ENCODE data around the gene RAB9A. TPM values are rescaled to one million over a fixed set of nuclear protein-coding genes. Genes with fewer than 3 reads are reported as not detected.

The RAB9A gene
- total and polyA plus RNA-seq, 9 of the 15 experiments (the other 6 are each of a cell fraction or from before 2014, with no cell fraction given) = 13.5 to 20.8 (median 17.7) TPM

DNA sequence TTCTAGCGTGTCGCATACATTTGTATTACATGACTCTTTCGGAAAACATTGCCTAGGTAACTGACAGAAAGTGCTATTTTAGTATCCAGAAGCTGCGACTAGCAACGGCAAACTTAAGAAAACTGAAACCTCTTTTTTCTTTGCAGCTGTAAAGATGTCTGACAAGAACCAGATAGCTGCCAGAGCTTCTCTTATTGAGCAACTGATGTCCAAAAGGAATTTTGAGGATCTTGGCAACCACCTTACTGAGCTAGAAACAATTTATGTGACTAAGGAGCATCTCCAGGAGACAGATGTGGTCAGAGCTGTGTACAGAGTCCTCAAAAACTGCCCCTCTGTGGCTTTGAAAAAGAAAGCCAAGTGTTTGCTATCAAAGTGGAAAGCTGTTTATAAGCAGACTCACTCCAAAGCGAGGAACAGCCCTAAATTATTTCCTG, 26.6 kb upstream of the RAB9A start (continued):
- TF ChIP-seq ARID3A (IDR thresholded peaks at IDR 0.05; ENCODE audit: borderline replicate concordance, low read depth, low read length) = no peak
- TF ChIP-seq, protein P1, sequence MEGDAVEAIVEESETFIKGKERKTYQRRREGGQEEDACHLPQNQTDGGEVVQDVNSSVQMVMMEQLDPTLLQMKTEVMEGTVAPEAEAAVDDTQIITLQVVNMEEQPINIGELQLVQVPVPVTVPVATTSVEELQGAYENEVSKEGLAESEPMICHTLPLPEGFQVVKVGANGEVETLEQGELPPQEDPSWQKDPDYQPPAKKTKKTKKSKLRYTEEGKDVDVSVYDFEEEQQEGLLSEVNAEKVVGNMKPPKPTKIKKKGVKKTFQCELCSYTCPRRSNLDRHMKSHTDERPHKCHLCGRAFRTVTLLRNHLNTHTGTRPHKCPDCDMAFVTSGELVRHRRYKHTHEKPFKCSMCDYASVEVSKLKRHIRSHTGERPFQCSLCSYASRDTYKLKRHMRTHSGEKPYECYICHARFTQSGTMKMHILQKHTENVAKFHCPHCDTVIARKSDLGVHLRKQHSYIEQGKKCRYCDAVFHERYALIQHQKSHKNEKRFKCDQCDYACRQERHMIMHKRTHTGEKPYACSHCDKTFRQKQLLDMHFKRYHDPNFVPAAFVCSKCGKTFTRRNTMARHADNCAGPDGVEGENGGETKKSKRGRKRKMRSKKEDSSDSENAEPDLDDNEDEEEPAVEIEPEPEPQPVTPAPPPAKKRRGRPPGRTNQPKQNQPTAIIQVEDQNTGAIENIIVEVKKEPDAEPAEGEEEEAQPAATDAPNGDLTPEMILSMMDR (IDR thresholded peaks at IDR 0.05 in 2 of 3, conservative IDR thresholded peaks at IDR 0.05 in 1 of 3; ENCODE audit: insufficient read depth in 2 of 3, low read depth in 1 of 3, low read length in 3 of 3) = no peak

GRCh38 chrX:13664020-13664419, 24.9 kb upstream of the RAB9A start:
- H3K36me3 ChIP-seq (ENCODE audit: control insufficient read depth, insufficient read depth, low read length) = peaks cover 13% of the 10 kb centered on the region; the same call in 2 of the 3 replicates
- no peaks in the 10 kb centered on the region; a peak in 1 of 5 replicates for H3K4me1 ChIP-seq (replicated peaks in 1 of 2; ENCODE audit: control insufficient read depth in 2 of 2, insufficient read depth in 2 of 2, low read length in 2 of 2)
- in situ Hi-C loops (cut with MboI) (loop anchor here (25.0 kb wide), 1 partner anchor 702 kb away; no protein-coding TSS in a partner anchor), intact Hi-C loops (cut with micrococcal nuclease) (no loop called here)
- WGBS (ENCODE audit: insufficient coverage, low coverage, missing lambda C conversion rate) = 33% methylated on average over 1 of the region's 3 CpGs
- no peak overlapping the region for H3K9ac ChIP-seq (ENCODE audit: insufficient read depth in 1 of 2, low read depth in 2 of 2, low read length in 2 of 2)
- POLR2A ChIA-PET = no interaction called here
- no peaks in the 10 kb centered on the region for H3K9me3 ChIP-seq (replicated peaks; ENCODE audit: control insufficient read depth, insufficient read depth, low read depth, low read length)
- no peaks in the 10 kb centered on the region for H3K27me3 ChIP-seq (ENCODE audit: control insufficient read depth in 2 of 2, insufficient read depth in 2 of 2, low read length in 2 of 2)
- BruUV-seq (replicated peaks) = no TSS peak
- FAIRE-seq (no peak), DNase-seq (ENCODE audit: extremely low read depth in 1 of 4, low spot score in 3 of 4) (no peak), ATAC-seq (no peak)
- no peaks in the 10 kb centered on the region for H3K79me2 ChIP-seq (ENCODE audit: control insufficient read depth, insufficient read depth, low read length)
- no peaks in the 10 kb centered on the region for H3K9me1 ChIP-seq (ENCODE audit: control insufficient read depth, insufficient read depth, low read length)
- H3K4me3 ChIP-seq = no peak overlapping the region
- H3K27ac ChIP-seq (ENCODE audit: extremely low read depth, low read depth, low read length) = no peak overlapping the region
- no peaks in the 10 kb centered on the region for H4K20me1 ChIP-seq (replicated peaks; ENCODE audit: control insufficient read depth, insufficient read depth, low read length)
- H3K4me2 ChIP-seq (ENCODE audit: insufficient read depth, low read length) = no peak overlapping the region
- CTCF ChIA-PET (ENCODE audit: low intra/inter-chr PET ratio) = no interaction called here
- no peak overlapping the region for H2AFZ ChIP-seq (ENCODE audit: low read depth, low read length)
- TF ChIP-seq, protein P1 (IDR thresholded peaks at IDR 0.05 in 2 of 3, conservative IDR thresholded peaks at IDR 0.05 in 1 of 3; ENCODE audit: insufficient read depth in 2 of 3, low read depth in 1 of 3, low read length in 3 of 3) = no peak
- TF ChIP-seq ZNF444 (CRISPR knock-in tag; IDR thresholded peaks at IDR 0.05) (no peak), ARID3A (IDR thresholded peaks at IDR 0.05; ENCODE audit: borderline replicate concordance, low read depth, low read length) (no peak), ERF (CRISPR knock-in tag; IDR thresholded peaks at IDR 0.05) (no peak), LARP7 (IDR thresholded peaks at IDR 0.05) (no peak), NONO (IDR thresholded peaks at IDR 0.05; ENCODE audit: low read depth in 2 of 2, low read length in 1 of 2) (no peak), TEAD2 (tag; IDR thresholded peaks at IDR 0.05) (no peak), POLR2AphosphoS5 (IDR thresholded peaks at IDR 0.05; ENCODE audit: control insufficient read depth, insufficient read depth, low read depth, low read length) (no peak)
- TF ChIP-seq, protein P2, sequence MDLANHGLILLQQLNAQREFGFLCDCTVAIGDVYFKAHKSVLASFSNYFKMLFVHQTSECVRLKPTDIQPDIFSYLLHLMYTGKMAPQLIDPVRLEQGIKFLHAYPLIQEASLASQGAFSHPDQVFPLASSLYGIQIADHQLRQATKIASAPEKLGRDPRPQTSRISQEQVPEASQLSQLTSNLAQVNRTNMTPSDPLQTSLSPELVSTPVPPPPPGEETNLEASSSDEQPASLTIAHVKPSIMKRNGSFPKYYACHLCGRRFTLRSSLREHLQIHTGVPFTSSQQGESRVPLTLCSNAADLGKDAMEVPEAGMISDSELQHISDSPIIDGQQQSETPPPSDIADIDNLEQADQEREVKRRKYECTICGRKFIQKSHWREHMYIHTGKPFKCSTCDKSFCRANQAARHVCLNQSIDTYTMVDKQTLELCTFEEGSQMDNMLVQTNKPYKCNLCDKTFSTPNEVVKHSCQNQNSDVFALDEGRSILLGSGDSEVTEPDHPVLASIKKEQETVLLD (IDR thresholded peaks at IDR 0.05) = no peak
